ENCODE measurements around the gene THOC6.
A peak's percentile ranks its signal among the peaks of the same experiment; 100 is the strongest.

Gene THOC6

DNA sequence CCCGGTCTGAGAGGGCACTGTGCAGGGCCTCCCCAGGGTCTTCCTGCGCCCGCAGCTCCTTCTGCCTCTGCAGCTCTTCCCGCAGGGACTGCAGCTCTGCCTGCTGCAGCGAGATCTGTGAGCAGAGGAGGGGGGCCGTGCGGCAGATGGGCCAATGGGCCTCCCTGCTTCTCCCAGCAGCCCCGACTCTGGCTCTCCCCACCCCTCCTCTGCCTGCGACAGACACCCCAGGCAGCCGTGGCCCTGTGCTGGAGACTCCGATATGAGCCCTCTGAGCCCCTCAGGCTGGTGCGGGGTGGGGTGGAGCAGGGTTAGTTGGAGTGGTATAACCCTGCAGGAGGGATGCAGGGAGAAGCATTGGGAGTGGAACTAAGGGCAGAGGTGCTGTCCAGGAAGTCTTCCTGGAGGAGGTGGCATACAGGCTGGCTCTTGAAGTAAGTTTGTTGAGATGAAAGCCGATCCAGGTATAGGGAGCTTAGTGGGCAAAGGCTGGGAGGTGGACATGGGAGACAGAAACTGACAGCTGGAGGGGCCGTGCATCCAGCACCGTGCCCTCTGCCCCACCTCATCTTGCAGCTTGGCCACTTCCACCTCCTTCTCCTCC is 5.0 kb downstream of the THOC6 start:
- Histone ChIP-seq H3K4me3 (ENCODE audit: low read depth, low read length) (no peak overlapping the region), H3K27ac (ENCODE audit: extremely low read depth, low read depth, low read length) (no peak overlapping the region), H3K4me1 (ENCODE audit: control insufficient read depth, insufficient read depth, low read length) (peaks cover 5% of the 10 kb centered on the region), H3K9me3 (ENCODE audit: control insufficient read depth, insufficient read depth, low read depth, low read length) (no peaks in the 10 kb centered on the region), H3K36me3 (ENCODE audit: control insufficient read depth in 2 of 2, insufficient read depth in 1 of 2, low read length in 2 of 2) (peaks cover 0 to 22% of the 10 kb centered on the region in 2 experiments; a peak in 1 of 3 replicates)
- ChIA-PET POLR2A (interaction anchor here (0.6 to 11.9 kb wide), 16 partner anchors 9 to 182 kb away, joined by 3 to 247 read pairs (median 7); partner anchors contain the start of genes KREMEN2, MMP25, PAQR4 and TNFRSF12A), CTCF (interaction anchor here (0.6 to 9.2 kb wide), 16 partner anchors 10 to 379 kb away, joined by 3 to 149 read pairs (median 6); partner anchors contain the start of genes BICDL2, MMP25 and TNFRSF12A)
- peak; percentile 66 for TF ChIP-seq ZBTB44 (tag by site-specific recombination; IDR thresholded peaks at IDR 0.05)
- TF ChIP-seq GLI2 (tag by site-specific recombination; IDR thresholded peaks at IDR 0.05; ENCODE audit: borderline replicate concordance, low read depth) = no peak
- TF ChIP-seq, protein P1, sequence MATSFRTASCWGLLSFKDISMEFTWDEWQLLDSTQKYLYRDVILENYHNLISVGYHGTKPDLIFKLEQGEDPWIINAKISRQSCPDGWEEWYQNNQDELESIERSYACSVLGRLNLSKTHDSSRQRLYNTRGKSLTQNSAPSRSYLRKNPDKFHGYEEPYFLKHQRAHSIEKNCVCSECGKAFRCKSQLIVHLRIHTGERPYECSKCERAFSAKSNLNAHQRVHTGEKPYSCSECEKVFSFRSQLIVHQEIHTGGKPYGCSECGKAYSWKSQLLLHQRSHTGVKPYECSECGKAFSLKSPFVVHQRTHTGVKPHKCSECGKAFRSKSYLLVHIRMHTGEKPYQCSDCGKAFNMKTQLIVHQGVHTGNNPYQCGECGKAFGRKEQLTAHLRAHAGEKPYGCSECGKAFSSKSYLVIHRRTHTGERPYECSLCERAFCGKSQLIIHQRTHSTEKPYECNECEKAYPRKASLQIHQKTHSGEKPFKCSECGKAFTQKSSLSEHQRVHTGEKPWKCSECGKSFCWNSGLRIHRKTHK (tag by site-specific recombination; IDR thresholded peaks at IDR 0.05) = no peak
- TF ChIP-seq ZNF354C (tag by site-specific recombination; IDR thresholded peaks at IDR 0.05; ENCODE audit: borderline replicate concordance, low read depth) = no peak

GRCh38 chr16:3029491-3030221 is 5.8 kb downstream of the THOC6 start:
- Histone ChIP-seq H3K9me3 (ENCODE audit: control insufficient read depth, insufficient read depth, low read depth, low read length) (no peaks in the 10 kb centered on the region), H3K4me1 (ENCODE audit: control insufficient read depth, insufficient read depth, low read length) (peaks cover 5% of the 10 kb centered on the region), H3K36me3 (ENCODE audit: control insufficient read depth in 2 of 2, insufficient read depth in 1 of 2, low read length in 2 of 2) (peaks cover 0 to 22% of the 10 kb centered on the region in 2 experiments; a peak in 1 of 3 replicates), H3K27ac (ENCODE audit: extremely low read depth, low read depth, low read length) (no peak overlapping the region), H3K4me3 (ENCODE audit: low read depth, low read length) (no peak overlapping the region)
- POLR2A ChIA-PET = interaction anchor here (0.9 to 11.9 kb wide), 5 partner anchors 10 to 100 kb away, joined by 3 to 247 read pairs (median 4); no protein-coding TSS in a partner anchor
- CTCF ChIA-PET = interaction anchor here (1.0 to 9.2 kb wide), 9 partner anchors 8 to 121 kb away, joined by 3 to 149 read pairs (median 22); partner anchors contain the start of genes BICDL2, HCFC1R1, THOC6 and TNFRSF12A
- no peak for TF ChIP-seq ZNF514 (tag by site-specific recombination; IDR thresholded peaks at IDR 0.05)
- no peak for TF ChIP-seq ZNF521 (tag by site-specific recombination; IDR thresholded peaks at IDR 0.05)
- no peak for TF ChIP-seq KLF7 (tag by site-specific recombination; IDR thresholded peaks at IDR 0.05; ENCODE audit: borderline replicate concordance)
- no peak for TF ChIP-seq ZNF114 (tag by site-specific recombination; IDR thresholded peaks at IDR 0.05)
- TF ChIP-seq ZNF548 (tag by site-specific recombination; IDR thresholded peaks at IDR 0.05) = no peak
- TF ChIP-seq, protein P2, sequence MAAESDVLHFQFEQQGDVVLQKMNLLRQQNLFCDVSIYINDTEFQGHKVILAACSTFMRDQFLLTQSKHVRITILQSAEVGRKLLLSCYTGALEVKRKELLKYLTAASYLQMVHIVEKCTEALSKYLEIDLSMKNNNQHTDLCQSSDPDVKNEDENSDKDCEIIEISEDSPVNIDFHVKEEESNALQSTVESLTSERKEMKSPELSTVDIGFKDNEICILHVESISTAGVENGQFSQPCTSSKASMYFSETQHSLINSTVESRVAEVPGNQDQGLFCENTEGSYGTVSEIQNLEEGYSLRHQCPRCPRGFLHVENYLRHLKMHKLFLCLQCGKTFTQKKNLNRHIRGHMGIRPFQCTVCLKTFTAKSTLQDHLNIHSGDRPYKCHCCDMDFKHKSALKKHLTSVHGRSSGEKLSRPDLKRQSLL (tag by site-specific recombination; IDR thresholded peaks at IDR 0.05) = no peak
- TF ChIP-seq SETDB1 (IDR thresholded peaks at IDR 0.05; ENCODE audit: insufficient read length, low read length) = no peak
- no peak for TF ChIP-seq ZNF404 (tag by site-specific recombination; IDR thresholded peaks at IDR 0.05)
- TF ChIP-seq ZNF2 (tag by site-specific recombination; IDR thresholded peaks at IDR 0.05) = no peak
- TF ChIP-seq PRDM2 (tag by site-specific recombination; IDR thresholded peaks at IDR 0.05; ENCODE audit: borderline replicate concordance) = no peak
- no peak for TF ChIP-seq ZNF558 (tag by site-specific recombination; IDR thresholded peaks at IDR 0.05)
- no peak for TF ChIP-seq ZNF837 (tag by site-specific recombination; IDR thresholded peaks at IDR 0.05)
- TF ChIP-seq, protein P3, sequence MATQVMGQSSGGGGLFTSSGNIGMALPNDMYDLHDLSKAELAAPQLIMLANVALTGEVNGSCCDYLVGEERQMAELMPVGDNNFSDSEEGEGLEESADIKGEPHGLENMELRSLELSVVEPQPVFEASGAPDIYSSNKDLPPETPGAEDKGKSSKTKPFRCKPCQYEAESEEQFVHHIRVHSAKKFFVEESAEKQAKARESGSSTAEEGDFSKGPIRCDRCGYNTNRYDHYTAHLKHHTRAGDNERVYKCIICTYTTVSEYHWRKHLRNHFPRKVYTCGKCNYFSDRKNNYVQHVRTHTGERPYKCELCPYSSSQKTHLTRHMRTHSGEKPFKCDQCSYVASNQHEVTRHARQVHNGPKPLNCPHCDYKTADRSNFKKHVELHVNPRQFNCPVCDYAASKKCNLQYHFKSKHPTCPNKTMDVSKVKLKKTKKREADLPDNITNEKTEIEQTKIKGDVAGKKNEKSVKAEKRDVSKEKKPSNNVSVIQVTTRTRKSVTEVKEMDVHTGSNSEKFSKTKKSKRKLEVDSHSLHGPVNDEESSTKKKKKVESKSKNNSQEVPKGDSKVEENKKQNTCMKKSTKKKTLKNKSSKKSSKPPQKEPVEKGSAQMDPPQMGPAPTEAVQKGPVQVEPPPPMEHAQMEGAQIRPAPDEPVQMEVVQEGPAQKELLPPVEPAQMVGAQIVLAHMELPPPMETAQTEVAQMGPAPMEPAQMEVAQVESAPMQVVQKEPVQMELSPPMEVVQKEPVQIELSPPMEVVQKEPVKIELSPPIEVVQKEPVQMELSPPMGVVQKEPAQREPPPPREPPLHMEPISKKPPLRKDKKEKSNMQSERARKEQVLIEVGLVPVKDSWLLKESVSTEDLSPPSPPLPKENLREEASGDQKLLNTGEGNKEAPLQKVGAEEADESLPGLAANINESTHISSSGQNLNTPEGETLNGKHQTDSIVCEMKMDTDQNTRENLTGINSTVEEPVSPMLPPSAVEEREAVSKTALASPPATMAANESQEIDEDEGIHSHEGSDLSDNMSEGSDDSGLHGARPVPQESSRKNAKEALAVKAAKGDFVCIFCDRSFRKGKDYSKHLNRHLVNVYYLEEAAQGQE (tag by site-specific recombination; IDR thresholded peaks at IDR 0.05) = no peak
- TF ChIP-seq ZFP41 (tag by site-specific recombination; IDR thresholded peaks at IDR 0.05; ENCODE audit: borderline replicate concordance) = no peak

Data from HEK293 (cell line).